Suprapubic skin (tissue), 4 donors: ENCODE data around the gene TCF20. TPM values are rescaled to one million over a fixed set of nuclear protein-coding genes. Genes with fewer than 3 reads are reported as not detected.

ENCODE experiments used
- DNase-seq, 2 donors: peaks; one replicate each; pipeline ENCODE4 v3.0.0-alpha.2; 2019; ENCODE audit warnings: low spot score in 2 of 2
- H3K27ac ChIP-seq: fragments of 200-600 bp; sonication (generic); one replicate; pipeline ENCODE4 v1.5.1; 2019
- H3K27me3 ChIP-seq: fragments of 200-600 bp; sonication (generic); one replicate; pipeline ENCODE4 v1.5.1; 2019
- H3K36me3 ChIP-seq: fragments of 200-600 bp; sonication (generic); one replicate; pipeline ENCODE4 v1.5.1; 2019
- H3K4me1 ChIP-seq: fragments of 200-600 bp; sonication (generic); one replicate; pipeline ENCODE4 v1.5.1; 2019
- H3K4me3 ChIP-seq: fragments of 200-600 bp; sonication (generic); one replicate; pipeline ENCODE4 v1.5.1; 2019; ENCODE audit warnings: mild to moderate bottlenecking
- H3K9me3 ChIP-seq: fragments of 200-600 bp; sonication (generic); one replicate; pipeline ENCODE4 v1.5.1; 2019
- EP300 ChIP-seq: sonication (generic); formaldehyde crosslinking; IDR thresholded peaks from one replicate; pipeline ENCODE4 v1.6.1; 2017; ENCODE audit warnings: antibody characterized with exemption
- POLR2A ChIP-seq, 2 donors: fragments of 450-650 bp; IDR thresholded peaks; one replicate each; pipeline ENCODE4 v1.6.1; 2017; ENCODE audit warnings: antibody characterized with exemption in 2 of 2, mild to moderate bottlenecking in 2 of 2, moderate library complexity in 2 of 2
- POLR2AphosphoS5 ChIP-seq, 3 donors: sonication (generic); formaldehyde crosslinking; IDR thresholded peaks; one replicate each; pipeline ENCODE4 v1.6.1; 2017; ENCODE audit warnings: antibody characterized with exemption in 3 of 3
- WGBS: methylation state at CpG from one replicate; pipeline ENCODE4 v1.1.5; 2018; 5-methylcytosine and 5-hydroxymethylcytosine counted together
- total RNA-seq, 4 donors: library from RNA; depleted of rRNA; stranded (reverse); fragments of >200 nt; gene quantifications; one replicate each; pipeline ENCODE4 v1.1.0, GENCODE V29; 2016
- TF ChIP-seq, protein P1 (sequence below), 2 donors: fragments of 200-600 bp in 1 of 2; fragments of 450-650 bp in 1 of 2; sonication (generic) in 1 of 2; IDR thresholded peaks; one replicate each; pipeline ENCODE4 v1.5.1; 2016 to 2019; ENCODE audit warnings: antibody characterized with exemption in 2 of 2, mild to moderate bottlenecking in 1 of 2, moderate library complexity in 1 of 2

The TCF20 gene
- total RNA-seq, 4 donors from 2014 or later, result 56.4 to 72.8 (median 68.4) TPM

DNA sequence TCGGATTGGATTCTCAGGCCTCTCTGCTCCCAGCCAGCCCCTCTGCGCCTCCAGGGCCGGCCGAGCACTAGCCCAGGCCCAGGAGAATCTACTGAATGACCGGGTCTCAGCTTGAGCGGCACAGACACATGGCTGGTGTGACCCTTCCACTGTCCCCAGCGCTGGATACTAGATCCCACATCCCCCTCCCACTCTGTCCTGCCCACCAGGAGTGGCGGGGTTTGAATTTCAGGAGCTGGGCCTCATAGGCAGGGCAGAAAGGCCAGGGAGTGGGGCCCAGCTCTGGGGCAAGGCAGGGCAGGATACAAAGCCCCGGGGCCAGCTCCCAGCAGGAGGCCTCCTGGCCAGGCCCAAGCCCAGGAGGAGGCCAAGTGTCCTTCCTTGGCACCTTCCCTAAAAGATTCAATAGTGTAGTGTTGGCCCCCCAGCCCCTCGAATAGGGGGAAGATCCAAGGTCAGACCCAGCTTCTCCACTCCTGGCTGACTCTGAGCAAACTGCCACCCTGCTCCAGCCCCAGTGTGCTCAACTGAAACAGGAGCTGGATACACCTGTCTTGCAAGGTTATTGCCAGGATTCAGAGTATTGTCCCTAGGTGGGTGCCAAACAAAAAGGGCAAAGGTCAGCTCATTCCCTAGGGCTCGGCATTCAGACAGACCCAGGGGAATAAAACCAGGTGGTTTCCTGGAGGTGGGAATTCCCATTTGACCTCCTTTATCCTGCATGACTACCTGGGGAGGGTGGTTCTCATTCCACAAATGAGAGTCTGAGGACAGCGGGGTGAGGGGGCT is 22.5 kb upstream of the TCF20 start:
- Histone ChIP-seq H3K4me3 (no peak overlapping the region), H3K36me3 (no peaks in the 10 kb centered on the region), H3K27ac (no peak overlapping the region), H3K27me3 (no peaks in the 10 kb centered on the region), H3K4me1 (peaks cover 26% of the 10 kb centered on the region), H3K9me3 (no peaks in the 10 kb centered on the region)
- TF ChIP-seq POLR2A (IDR thresholded peaks at IDR 0.05) (no peak), POLR2AphosphoS5 (IDR thresholded peaks at IDR 0.05) (no peak), EP300 (no peak)
- TF ChIP-seq, protein P1, sequence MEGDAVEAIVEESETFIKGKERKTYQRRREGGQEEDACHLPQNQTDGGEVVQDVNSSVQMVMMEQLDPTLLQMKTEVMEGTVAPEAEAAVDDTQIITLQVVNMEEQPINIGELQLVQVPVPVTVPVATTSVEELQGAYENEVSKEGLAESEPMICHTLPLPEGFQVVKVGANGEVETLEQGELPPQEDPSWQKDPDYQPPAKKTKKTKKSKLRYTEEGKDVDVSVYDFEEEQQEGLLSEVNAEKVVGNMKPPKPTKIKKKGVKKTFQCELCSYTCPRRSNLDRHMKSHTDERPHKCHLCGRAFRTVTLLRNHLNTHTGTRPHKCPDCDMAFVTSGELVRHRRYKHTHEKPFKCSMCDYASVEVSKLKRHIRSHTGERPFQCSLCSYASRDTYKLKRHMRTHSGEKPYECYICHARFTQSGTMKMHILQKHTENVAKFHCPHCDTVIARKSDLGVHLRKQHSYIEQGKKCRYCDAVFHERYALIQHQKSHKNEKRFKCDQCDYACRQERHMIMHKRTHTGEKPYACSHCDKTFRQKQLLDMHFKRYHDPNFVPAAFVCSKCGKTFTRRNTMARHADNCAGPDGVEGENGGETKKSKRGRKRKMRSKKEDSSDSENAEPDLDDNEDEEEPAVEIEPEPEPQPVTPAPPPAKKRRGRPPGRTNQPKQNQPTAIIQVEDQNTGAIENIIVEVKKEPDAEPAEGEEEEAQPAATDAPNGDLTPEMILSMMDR (IDR thresholded peaks at IDR 0.05), result no peak
- DNase-seq, result no peak
- WGBS, result 87% methylated on average over 8 of the region's 12 CpGs

DNA sequence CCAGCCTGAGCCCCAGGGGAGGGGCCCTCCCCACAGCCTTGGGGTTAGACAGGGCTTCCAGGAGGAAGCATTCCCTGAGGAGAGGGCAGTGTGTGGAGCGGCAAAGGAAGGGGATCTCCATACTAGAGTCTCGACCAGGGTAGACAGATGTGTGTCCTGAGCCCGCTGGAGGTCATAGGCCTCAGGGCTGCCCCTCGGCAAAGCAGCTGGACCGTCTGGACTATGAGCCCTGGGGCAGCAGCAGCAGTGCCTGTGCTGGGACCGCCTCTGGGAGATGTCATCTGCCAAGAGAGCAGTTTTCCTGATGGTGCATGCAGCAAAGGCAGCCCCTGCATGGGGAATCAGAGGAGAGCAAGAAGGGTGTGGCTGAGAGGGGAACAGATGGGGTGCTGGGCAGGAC is 20.8 kb upstream of the TCF20 start:
- Histone ChIP-seq H3K4me3 (no peak overlapping the region), H3K9me3 (no peaks in the 10 kb centered on the region), H3K36me3 (no peaks in the 10 kb centered on the region), H3K27ac (no peak overlapping the region), H3K4me1 (peaks cover 21% of the 10 kb centered on the region), H3K27me3 (no peaks in the 10 kb centered on the region)
- no peak for DNase-seq
- TF ChIP-seq EP300, result no peak
- TF ChIP-seq, protein P1 (IDR thresholded peaks at IDR 0.05), result no peak
- no peak for TF ChIP-seq POLR2AphosphoS5 (IDR thresholded peaks at IDR 0.05)
- no peak for TF ChIP-seq POLR2A (IDR thresholded peaks at IDR 0.05)
- 87% methylated on average over 5 of the region's 6 CpGs for WGBS

DNA sequence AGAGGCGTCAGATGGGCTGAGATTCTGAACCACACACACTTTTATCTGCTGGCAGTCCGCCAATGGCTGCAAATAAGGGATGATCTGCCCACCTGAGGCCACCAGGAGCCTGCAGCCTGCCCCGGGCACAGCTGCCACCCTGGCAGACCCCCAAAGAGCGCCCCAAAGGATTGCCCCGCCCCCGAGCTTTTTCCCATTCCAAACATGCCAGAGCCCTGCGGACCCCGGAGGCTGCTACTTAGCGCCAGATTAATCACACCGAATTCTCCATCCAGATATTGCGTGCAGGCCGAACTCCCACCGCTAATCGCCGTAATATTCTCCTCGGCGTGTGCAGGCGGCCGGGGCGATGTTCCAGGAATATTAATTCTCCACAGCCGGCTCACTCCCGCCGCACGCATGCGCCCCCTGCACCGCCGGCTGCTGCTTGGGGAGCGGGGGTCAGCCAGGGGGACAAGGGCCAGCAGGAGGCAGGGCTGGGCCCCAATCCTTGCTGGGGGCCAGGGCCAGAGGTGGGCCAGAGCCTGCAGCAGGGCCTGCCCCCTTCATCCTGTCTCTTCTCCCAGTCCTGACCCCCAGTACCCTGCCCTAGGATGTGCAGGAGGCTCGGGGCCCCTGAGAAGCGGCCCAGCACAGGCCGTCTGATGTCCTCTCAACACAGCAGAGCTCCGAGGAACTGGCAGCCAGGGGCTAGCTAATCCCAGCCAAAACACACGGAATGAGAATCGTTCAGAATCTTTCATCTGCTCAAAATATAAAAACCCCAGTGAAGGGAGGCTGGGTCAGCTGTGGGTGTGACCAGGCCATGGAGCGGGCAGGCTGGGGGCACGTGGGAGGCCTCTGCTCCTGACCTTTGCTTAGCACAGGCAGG is 19.5 kb upstream of the TCF20 start:
- no peak for DNase-seq
- TF ChIP-seq POLR2AphosphoS5 (IDR thresholded peaks at IDR 0.05) (no peak), POLR2A (IDR thresholded peaks at IDR 0.05) (no peak), EP300 (no peak)
- no peak overlapping the region for H3K4me3 ChIP-seq

DNA sequence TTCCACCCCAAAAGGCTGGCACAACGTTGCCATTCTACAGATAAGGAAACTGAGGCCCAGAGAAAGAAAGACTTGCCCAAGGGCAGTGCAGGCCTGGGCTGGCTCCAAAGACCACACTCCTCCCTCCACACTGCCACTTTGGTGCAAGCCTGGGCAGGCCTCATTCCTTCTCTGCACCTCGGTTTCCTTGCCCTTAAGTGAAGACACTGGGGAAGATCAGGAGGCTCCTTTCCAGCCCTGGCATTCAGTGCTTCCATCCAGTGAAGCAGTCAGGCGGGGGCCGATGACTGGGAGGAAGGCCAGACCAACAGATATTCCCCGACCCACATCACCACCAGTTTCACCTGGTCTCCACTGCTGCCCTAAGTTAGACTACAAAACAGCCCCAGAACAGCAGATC is 18.3 kb upstream of the TCF20 start:
- Histone ChIP-seq H3K4me3 (no peak overlapping the region), H3K27ac (no peak overlapping the region), H3K36me3 (no peaks in the 10 kb centered on the region), H3K9me3 (no peaks in the 10 kb centered on the region), H3K27me3 (peaks cover 10% of the 10 kb centered on the region), H3K4me1 (peaks cover 20% of the 10 kb centered on the region)
- 63% methylated on average over 5 of the region's 5 CpGs for WGBS
- no peak for TF ChIP-seq EP300
- TF ChIP-seq, protein P1 (IDR thresholded peaks at IDR 0.05), result no peak
- no peak for DNase-seq

More for the DNA sequence above, 19.5 kb upstream of the TCF20 start:
- Histone ChIP-seq H3K36me3 (no peaks in the 10 kb centered on the region), H3K4me1 (peaks cover 19% of the 10 kb centered on the region), H3K27me3 (peaks cover 4% of the 10 kb centered on the region), H3K9me3 (no peaks in the 10 kb centered on the region), H3K27ac (no peak overlapping the region)
- WGBS, result 61% methylated on average over 33 of the region's 36 CpGs

DNA sequence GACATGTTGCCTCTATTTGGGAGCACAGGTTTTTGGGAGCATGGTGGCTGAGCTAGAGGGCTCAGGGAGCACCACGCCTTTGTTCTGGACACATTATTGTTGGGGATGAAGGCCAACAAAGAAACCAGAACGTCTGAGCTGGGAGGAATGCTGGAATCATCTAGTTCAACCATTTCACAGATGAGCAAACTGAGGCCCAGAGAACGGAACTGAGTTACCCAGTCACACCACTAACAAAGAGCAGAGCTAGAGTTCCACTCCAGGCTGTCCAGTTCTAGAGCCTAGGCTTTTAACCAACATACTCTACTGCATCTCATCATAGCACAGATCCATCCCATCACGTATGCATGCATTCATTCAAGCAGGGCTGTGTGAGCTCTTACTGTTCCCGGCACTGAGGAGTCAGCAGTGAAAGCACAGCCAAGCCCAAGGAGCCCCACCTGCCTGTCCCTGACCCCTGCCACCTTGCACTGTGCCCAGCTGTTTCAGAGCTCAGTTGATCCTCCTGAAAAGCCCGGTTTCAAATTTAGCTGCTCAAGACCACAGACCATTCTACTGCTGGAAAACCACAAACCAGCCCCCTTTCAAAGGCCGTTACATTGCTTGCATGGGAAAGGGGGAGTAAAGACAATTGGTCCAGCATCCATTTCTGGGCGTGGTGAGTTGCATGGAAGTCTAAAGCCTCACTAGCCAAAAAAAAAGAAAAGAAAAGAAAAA is 16.9 kb upstream of the TCF20 start:
- no peak for DNase-seq
- H3K4me3 ChIP-seq, result no peak overlapping the region
- peaks cover 34% of the 10 kb centered on the region for H3K4me1 ChIP-seq
- TF ChIP-seq, protein P1 (IDR thresholded peaks at IDR 0.05), result no peak
- no peak for TF ChIP-seq POLR2AphosphoS5 (IDR thresholded peaks at IDR 0.05)
- no peak for TF ChIP-seq EP300
- no peak for TF ChIP-seq POLR2A (IDR thresholded peaks at IDR 0.05)
- H3K27ac ChIP-seq, result no peak overlapping the region
- no peaks in the 10 kb centered on the region for H3K9me3 ChIP-seq
- WGBS, result 82% methylated on average over 8 of the region's 8 CpGs
- peaks cover 14% of the 10 kb centered on the region for H3K27me3 ChIP-seq
- H3K36me3 ChIP-seq, result no peaks in the 10 kb centered on the region
